HepG2 (cell line): Measurements from ENCODE around the gene DDR2.

Source experiments
- BORCS8-MEF2B ChIP-seq: sonication (generic); formaldehyde crosslinking; IDR thresholded peaks from 2 replicates; pipeline ENCODE4 v1.8.0; 2022; ENCODE audit warnings: mild to moderate bottlenecking, missing genetic modification reagents
- ELF3 ChIP-seq: IDR thresholded peaks from 2 replicates; pipeline ENCODE4 v1.6.1; 2016; ENCODE audit warnings: missing genetic modification reagents, missing compliant biosample characterization
- IRF2 ChIP-seq: IDR thresholded peaks from 2 replicates; pipeline ENCODE4 v1.6.1; 2018; ENCODE audit warnings: missing genetic modification reagents, missing compliant biosample characterization
- ZNF629 ChIP-seq: sonication (generic); formaldehyde crosslinking; conservative IDR thresholded peaks from 2 replicates; pipeline ENCODE4 v1.5.0; 2020; ENCODE audit warnings: missing genetic modification reagents
- ZNF792 ChIP-seq: IDR thresholded peaks from 2 replicates; pipeline ENCODE4 v1.6.1; 2016
- ZZZ3 ChIP-seq: sonication (generic); formaldehyde crosslinking; IDR thresholded peaks from 2 replicates; pipeline ENCODE4 v1.4.0; 2020; ENCODE audit warnings: missing genetic modification reagents, mild to moderate bottlenecking, borderline replicate concordance
- TF ChIP-seq, protein P1 (sequence below): sonication (generic); formaldehyde crosslinking; IDR thresholded peaks from 2 replicates; pipeline ENCODE4 v1.5.0; 2020; ENCODE audit warnings: mild to moderate bottlenecking, missing genetic modification reagents, moderate library complexity
- TF ChIP-seq, protein P2 (sequence below): IDR thresholded peaks from 2 replicates; pipeline ENCODE4 v1.6.1; 2012; ENCODE audit warnings: low read length, improper control_type of control experiment

DNA sequence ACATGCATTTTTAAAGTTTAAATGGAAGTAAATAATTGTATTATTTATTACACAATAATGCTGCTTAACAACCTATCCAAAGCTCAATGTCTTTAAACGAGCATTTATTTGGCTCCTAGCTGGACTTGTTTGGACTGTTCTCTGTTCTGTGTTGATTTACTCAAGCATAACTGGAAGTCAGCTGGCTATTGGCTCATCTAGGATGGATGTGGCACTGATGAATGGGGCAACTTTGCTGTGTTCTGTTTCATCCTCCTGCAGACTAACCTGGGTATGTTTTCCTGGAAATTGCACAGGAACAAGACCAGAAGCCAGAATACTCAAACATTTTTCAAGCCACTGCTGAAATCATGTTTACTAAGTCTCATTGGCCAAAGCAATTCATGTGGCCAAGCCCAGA is 87.4 kb downstream of the DDR2 start:
- TF ChIP-seq ZNF629 (no peak), ZNF792 (CRISPR knock-in tag) (no peak), IRF2 (CRISPR knock-in tag) (no peak), BORCS8-MEF2B (CRISPR knock-in tag) (no peak), ELF3 (no peak), ZZZ3 (CRISPR knock-in tag) (no peak)
- TF ChIP-seq, protein P1, sequence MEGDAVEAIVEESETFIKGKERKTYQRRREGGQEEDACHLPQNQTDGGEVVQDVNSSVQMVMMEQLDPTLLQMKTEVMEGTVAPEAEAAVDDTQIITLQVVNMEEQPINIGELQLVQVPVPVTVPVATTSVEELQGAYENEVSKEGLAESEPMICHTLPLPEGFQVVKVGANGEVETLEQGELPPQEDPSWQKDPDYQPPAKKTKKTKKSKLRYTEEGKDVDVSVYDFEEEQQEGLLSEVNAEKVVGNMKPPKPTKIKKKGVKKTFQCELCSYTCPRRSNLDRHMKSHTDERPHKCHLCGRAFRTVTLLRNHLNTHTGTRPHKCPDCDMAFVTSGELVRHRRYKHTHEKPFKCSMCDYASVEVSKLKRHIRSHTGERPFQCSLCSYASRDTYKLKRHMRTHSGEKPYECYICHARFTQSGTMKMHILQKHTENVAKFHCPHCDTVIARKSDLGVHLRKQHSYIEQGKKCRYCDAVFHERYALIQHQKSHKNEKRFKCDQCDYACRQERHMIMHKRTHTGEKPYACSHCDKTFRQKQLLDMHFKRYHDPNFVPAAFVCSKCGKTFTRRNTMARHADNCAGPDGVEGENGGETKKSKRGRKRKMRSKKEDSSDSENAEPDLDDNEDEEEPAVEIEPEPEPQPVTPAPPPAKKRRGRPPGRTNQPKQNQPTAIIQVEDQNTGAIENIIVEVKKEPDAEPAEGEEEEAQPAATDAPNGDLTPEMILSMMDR (CRISPR knock-in tag): no peak
- TF ChIP-seq, protein P2, sequence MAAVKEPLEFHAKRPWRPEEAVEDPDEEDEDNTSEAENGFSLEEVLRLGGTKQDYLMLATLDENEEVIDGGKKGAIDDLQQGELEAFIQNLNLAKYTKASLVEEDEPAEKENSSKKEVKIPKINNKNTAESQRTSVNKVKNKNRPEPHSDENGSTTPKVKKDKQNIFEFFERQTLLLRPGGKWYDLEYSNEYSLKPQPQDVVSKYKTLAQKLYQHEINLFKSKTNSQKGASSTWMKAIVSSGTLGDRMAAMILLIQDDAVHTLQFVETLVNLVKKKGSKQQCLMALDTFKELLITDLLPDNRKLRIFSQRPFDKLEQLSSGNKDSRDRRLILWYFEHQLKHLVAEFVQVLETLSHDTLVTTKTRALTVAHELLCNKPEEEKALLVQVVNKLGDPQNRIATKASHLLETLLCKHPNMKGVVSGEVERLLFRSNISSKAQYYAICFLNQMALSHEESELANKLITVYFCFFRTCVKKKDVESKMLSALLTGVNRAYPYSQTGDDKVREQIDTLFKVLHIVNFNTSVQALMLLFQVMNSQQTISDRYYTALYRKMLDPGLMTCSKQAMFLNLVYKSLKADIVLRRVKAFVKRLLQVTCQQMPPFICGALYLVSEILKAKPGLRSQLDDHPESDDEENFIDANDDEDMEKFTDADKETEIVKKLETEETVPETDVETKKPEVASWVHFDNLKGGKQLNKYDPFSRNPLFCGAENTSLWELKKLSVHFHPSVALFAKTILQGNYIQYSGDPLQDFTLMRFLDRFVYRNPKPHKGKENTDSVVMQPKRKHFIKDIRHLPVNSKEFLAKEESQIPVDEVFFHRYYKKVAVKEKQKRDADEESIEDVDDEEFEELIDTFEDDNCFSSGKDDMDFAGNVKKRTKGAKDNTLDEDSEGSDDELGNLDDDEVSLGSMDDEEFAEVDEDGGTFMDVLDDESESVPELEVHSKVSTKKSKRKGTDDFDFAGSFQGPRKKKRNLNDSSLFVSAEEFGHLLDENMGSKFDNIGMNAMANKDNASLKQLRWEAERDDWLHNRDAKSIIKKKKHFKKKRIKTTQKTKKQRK: no peak
